Neuronal stem cell (in vitro differentiated cells): ENCODE data around the gene MEGF11.

Experiments
- DNase-seq: peaks from one replicate; pipeline ENCODE4 v3.0.0-alpha.2; 2013; ENCODE audit warnings: low spot score
- H2AFZ ChIP-seq: one replicate; pipeline ENCODE4 v1.6.1; 2013; ENCODE audit warnings: mild to moderate bottlenecking, low read length, inconsistent platforms
- H2AK5ac ChIP-seq: 2 replicates; pipeline ENCODE4 v1.6.1; 2013; ENCODE audit warnings: low read depth, mild to moderate bottlenecking, inconsistent platforms, low read length, moderate library complexity, mixed read lengths
- H2BK120ac ChIP-seq: 2 replicates; pipeline ENCODE4 v1.6.1; 2013; ENCODE audit warnings: low read depth, mild to moderate bottlenecking, inconsistent platforms, low read length, moderate library complexity, mixed read lengths
- H2BK12ac ChIP-seq: one replicate; pipeline ENCODE4 v1.6.1; 2013; ENCODE audit warnings: low read length, inconsistent platforms
- H2BK15ac ChIP-seq: 2 replicates; pipeline ENCODE4 v1.6.1; 2013; ENCODE audit warnings: mild to moderate bottlenecking, low read length, inconsistent platforms, mixed read lengths
- H2BK5ac ChIP-seq: one replicate; pipeline ENCODE4 v1.6.1; 2013; ENCODE audit warnings: inconsistent platforms, mild to moderate bottlenecking, low read length, moderate library complexity
- H3K14ac ChIP-seq: one replicate; pipeline ENCODE4 v1.6.1; 2013; ENCODE audit warnings: low read length, inconsistent platforms
- H3K18ac ChIP-seq: 2 replicates; pipeline ENCODE4 v1.6.1; 2013; ENCODE audit warnings: low read length, inconsistent platforms
- H3K23ac ChIP-seq: 2 replicates; pipeline ENCODE4 v1.6.1; 2013; ENCODE audit warnings: low read depth, mild to moderate bottlenecking, mixed read lengths, low read length, inconsistent platforms; ENCODE audit not compliant: poor library complexity
- H3K27ac ChIP-seq: replicated peaks from 3 replicates; pipeline ENCODE4 v1.5.1; 2013; ENCODE audit warnings: low read length, inconsistent platforms
- H3K27me3 ChIP-seq, 3 experiments: 2 replicates each; pipeline ENCODE4 v1.6.1; 2013; ENCODE audit warnings: low read length in 3 of 3, mild to moderate bottlenecking in 2 of 3, inconsistent platforms in 1 of 3, low read depth in 1 of 3, mixed read lengths in 1 of 3, moderate library complexity in 1 of 3; ENCODE audit not compliant: control insufficient read depth in 3 of 3, insufficient read depth in 3 of 3
- H3K36me3 ChIP-seq, 2 donors: replicated peaks in 1 of 2; 2 replicates each; pipeline ENCODE4 v1.6.1; 2013; ENCODE audit warnings: low read length in 2 of 2; ENCODE audit not compliant: control insufficient read depth in 2 of 2, insufficient read depth in 2 of 2
- H3K4ac ChIP-seq: 2 replicates; pipeline ENCODE4 v1.6.1; 2013; ENCODE audit warnings: inconsistent platforms, mild to moderate bottlenecking, low read length, moderate library complexity
- H3K4me1 ChIP-seq, 2 donors: 1 replicate in 1 of 2; 2 replicates in 1 of 2; pipeline ENCODE4 v1.6.1; 2013; ENCODE audit warnings: low read length in 2 of 2, low read depth in 1 of 2; ENCODE audit not compliant: control insufficient read depth in 2 of 2, insufficient read depth in 1 of 2
- H3K4me2 ChIP-seq: one replicate; pipeline ENCODE4 v1.6.1; 2013; ENCODE audit warnings: mild to moderate bottlenecking, low read length, inconsistent platforms; ENCODE audit not compliant: insufficient read depth, poor library complexity, severe bottlenecking
- H3K4me3 ChIP-seq, 2 donors: 2 replicates each; pipeline ENCODE4 v1.5.1; 2013; ENCODE audit warnings: low read length in 2 of 2, mild to moderate bottlenecking in 2 of 2, inconsistent platforms in 1 of 2, moderate library complexity in 1 of 2
- H3K79me1 ChIP-seq: one replicate; pipeline ENCODE4 v1.6.1; 2013; ENCODE audit warnings: low read depth, mild to moderate bottlenecking, inconsistent platforms, low read length, moderate library complexity
- H3K9ac ChIP-seq: one replicate; pipeline ENCODE4 v1.6.1; 2013; ENCODE audit warnings: mild to moderate bottlenecking, low read depth, low read length, inconsistent platforms; ENCODE audit not compliant: poor library complexity
- H3K9me3 ChIP-seq, 2 donors: replicated peaks in 1 of 2; 2 replicates each; pipeline versions ENCODE3 to v1.6.1; 2013; ENCODE audit warnings: low read length in 2 of 2, mild to moderate bottlenecking in 2 of 2, inconsistent platforms in 1 of 2, low read depth in 1 of 2, mixed read lengths in 1 of 2, moderate library complexity in 1 of 2; ENCODE audit not compliant: control insufficient read depth in 2 of 2, insufficient read depth in 1 of 2
- H4K8ac ChIP-seq: one replicate; pipeline ENCODE4 v1.6.1; 2013; ENCODE audit warnings: low read depth, mild to moderate bottlenecking, inconsistent platforms, low read length, moderate library complexity
- H4K91ac ChIP-seq: one replicate; pipeline ENCODE4 v1.6.1; 2013; ENCODE audit warnings: low read length, low read depth, mild to moderate bottlenecking, inconsistent platforms; ENCODE audit not compliant: poor library complexity
- WGBS, 2 donors: extraction: QIAGEN DNeasy Blood & Tissue Kit; methylation state at CpG; one replicate each; pipeline ENCODE4 v1.1.7; 2013; ENCODE audit warnings: missing lambda C conversion rate in 2 of 2, mixed read lengths in 1 of 2; ENCODE audit not compliant: insufficient read length in 2 of 2, insufficient replicate concordance in 1 of 2; ENCODE audit errors: extremely low coverage in 2 of 2; 5-methylcytosine and 5-hydroxymethylcytosine counted together

Gene MEGF11

GRCh38 chr15:66241908-66242285, 11.7 kb downstream of the MEGF11 start:
- Histone ChIP-seq H3K27me3 (peaks cover 0 to 68% (median 2%) of the 10 kb centered on the region in 3 experiments), H4K8ac (no peak overlapping the region), H3K4me2 (no peak overlapping the region), H3K9ac (no peak overlapping the region), H2AFZ (no peak overlapping the region), H2AK5ac (no peak overlapping the region), H3K36me3 (no peaks in the 10 kb centered on the region), H3K9me3 (peaks cover 0 to 2% of the 10 kb centered on the region in 2 donors), H2BK12ac (no peak overlapping the region), H3K23ac (no peak overlapping the region), H2BK120ac (no peak overlapping the region), H3K4ac (no peak overlapping the region), H3K18ac (no peak overlapping the region), H3K27ac (no peak overlapping the region), H3K14ac (no peak overlapping the region), H4K91ac (no peak overlapping the region), H2BK5ac (no peak overlapping the region), H3K79me1 (no peaks in the 10 kb centered on the region), H3K4me3 (no peak overlapping the region), H3K4me1 (peaks cover 0 to 2% of the 10 kb centered on the region in 2 donors), H2BK15ac (no peak overlapping the region)
- WGBS, 2 donors: no CpG with 5 or more reads among the region's 1 CpG
- no peak for DNase-seq

GRCh38 chr15:66241087-66241907, 12.3 kb downstream of the MEGF11 start:
- H2BK5ac ChIP-seq: no peak overlapping the region
- peaks cover 0 to 74% (median 2%) of the 10 kb centered on the region in 3 experiments for H3K27me3 ChIP-seq
- no peak overlapping the region for H3K4ac ChIP-seq
- peaks cover 0 to 2% of the 10 kb centered on the region in 2 donors for H3K9me3 ChIP-seq
- no peak overlapping the region for H3K4me2 ChIP-seq
- H3K4me1 ChIP-seq: peaks cover 0 to 2% of the 10 kb centered on the region in 2 donors
- peak overlapping the region; percentile 23 for H3K18ac ChIP-seq
- H3K27ac ChIP-seq: no peak overlapping the region
- peak overlapping the region; percentile 4 for H2BK120ac ChIP-seq
- H4K8ac ChIP-seq: no peak overlapping the region
- H3K9ac ChIP-seq: no peak overlapping the region
- H3K14ac ChIP-seq: no peak overlapping the region
- no peak overlapping the region for H2BK12ac ChIP-seq
- no peak overlapping the region for H2AFZ ChIP-seq
- no peak overlapping the region for H3K4me3 ChIP-seq
- no peak overlapping the region for H4K91ac ChIP-seq
- no peaks in the 10 kb centered on the region for H3K36me3 ChIP-seq
- no peak overlapping the region for H2BK15ac ChIP-seq
- H3K79me1 ChIP-seq: no peaks in the 10 kb centered on the region
- no CpG with 5 or more reads among the region's 12 CpGs for WGBS, 2 donors
- no peak overlapping the region for H2AK5ac ChIP-seq
- no peak for DNase-seq
- H3K23ac ChIP-seq: no peak overlapping the region

GRCh38 chr15:66240240-66240794, 13.2 kb downstream of the MEGF11 start:
- Histone ChIP-seq H3K14ac (no peak overlapping the region), H3K4me1 (peaks cover 0 to 2% of the 10 kb centered on the region in 2 donors), H3K18ac (no peak overlapping the region), H2BK120ac (no peak overlapping the region), H3K4me2 (no peak overlapping the region), H3K36me3 (no peaks in the 10 kb centered on the region), H2BK12ac (no peak overlapping the region), H2AFZ (no peak overlapping the region), H3K27ac (no peak overlapping the region), H3K79me1 (no peaks in the 10 kb centered on the region), H3K27me3 (peaks cover 0 to 75% (median 2%) of the 10 kb centered on the region in 3 experiments), H4K8ac (no peak overlapping the region), H3K23ac (no peak overlapping the region), H3K4me3 (no peak overlapping the region), H2BK5ac (no peak overlapping the region), H3K4ac (no peak overlapping the region), H4K91ac (no peak overlapping the region), H3K9me3 (peaks cover 0 to 2% of the 10 kb centered on the region in 2 donors), H3K9ac (no peak overlapping the region), H2BK15ac (no peak overlapping the region), H2AK5ac (no peak overlapping the region)
- no peak for DNase-seq
- no CpG with 5 or more reads among the region's 9 CpGs for WGBS, 2 donors

- peaks cover 0 to 69% (median 2%) of the 10 kb centered on the region in 3 experiments for H3K27me3 ChIP-seq
- H3K4me1 ChIP-seq: peaks cover 0 to 2% of the 10 kb centered on the region in 2 donors
- H2BK12ac ChIP-seq: peak overlapping the region; percentile 35
- H3K79me1 ChIP-seq: no peaks in the 10 kb centered on the region
- DNase-seq: no peak
- no peak overlapping the region for H4K91ac ChIP-seq
- no peak overlapping the region for H3K14ac ChIP-seq
- no peak overlapping the region for H2BK120ac ChIP-seq
- peaks cover 0 to 2% of the 10 kb centered on the region in 2 donors for H3K9me3 ChIP-seq
- H2AFZ ChIP-seq: no peak overlapping the region
- no peak overlapping the region for H2AK5ac ChIP-seq
- no CpG with 5 or more reads among the region's 4 CpGs for WGBS, 2 donors
- no peak overlapping the region for H4K8ac ChIP-seq
- H3K27ac ChIP-seq: no peak overlapping the region
- no peak overlapping the region for H3K4me2 ChIP-seq
- no peak overlapping the region for H3K9ac ChIP-seq
- H2BK15ac ChIP-seq: no peak overlapping the region
- H3K23ac ChIP-seq: peak overlapping the region; percentile 1
- H3K18ac ChIP-seq: peak overlapping the region; percentile 42
- no peak overlapping the region for H2BK5ac ChIP-seq
- no peak overlapping the region for H3K4me3 ChIP-seq
- H3K4ac ChIP-seq: no peak overlapping the region
- no peaks in the 10 kb centered on the region for H3K36me3 ChIP-seq
Measured at GRCh38 chr15:66239514-66239913, 14.0 kb downstream of the MEGF11 start.
